NOMO-1 treated with dmso at 0.1 percent for 144 hours (cell line): ENCODE data around the gene FNTB.
A peak's percentile ranks its signal among the peaks of the same experiment; 100 is the strongest.
"Not testable (repeated sequence)": the region's sequence is repeated elsewhere in the genome, so short reads cannot be mapped to it uniquely, and the experiment has no call there.

Source experiments
- DNase-seq: peaks from one replicate; lab custom pipeline; 2025; ENCODE audit not compliant: unreplicated experiment; lab: John Stamatoyannopoulos, UW

FNTB gene

DNA sequence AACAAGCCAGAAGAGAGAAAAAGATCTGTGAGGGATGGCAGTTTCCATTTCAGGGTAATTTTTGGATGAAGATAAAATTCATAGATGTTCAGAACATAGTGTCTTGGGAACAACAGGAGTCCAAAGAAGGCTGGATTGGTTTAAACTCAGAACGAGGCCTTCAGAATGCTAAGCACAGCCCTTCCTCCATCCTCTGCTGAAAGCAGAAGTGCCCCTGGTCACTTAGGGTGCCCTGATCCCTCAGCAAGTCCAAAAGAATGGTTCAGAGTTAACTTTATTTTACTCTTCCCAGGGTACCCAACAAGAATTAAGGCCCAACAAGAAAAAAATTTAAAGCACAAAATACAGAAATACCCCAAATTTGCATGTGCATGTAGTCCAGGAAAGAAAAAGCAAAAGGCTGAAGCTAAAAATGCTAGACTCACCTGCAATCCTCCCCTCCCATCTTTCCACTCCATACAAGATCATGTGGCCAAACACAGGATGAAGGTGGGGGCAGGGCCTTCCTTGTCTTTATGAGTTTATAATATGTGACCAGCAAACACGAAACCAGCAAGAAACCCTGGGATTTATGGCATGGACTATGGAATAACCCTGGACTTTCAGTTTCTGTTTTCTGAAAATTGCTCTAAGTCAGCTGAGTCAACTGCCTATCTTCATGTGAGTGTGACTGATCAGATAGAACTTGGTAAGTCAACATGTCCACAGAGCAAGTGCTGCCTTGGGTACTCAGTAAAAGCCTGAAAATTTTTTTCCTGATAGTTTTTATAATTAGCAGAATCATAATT is 94.5 kb downstream of the FNTB start:
- DNase-seq, result no peak

DNA sequence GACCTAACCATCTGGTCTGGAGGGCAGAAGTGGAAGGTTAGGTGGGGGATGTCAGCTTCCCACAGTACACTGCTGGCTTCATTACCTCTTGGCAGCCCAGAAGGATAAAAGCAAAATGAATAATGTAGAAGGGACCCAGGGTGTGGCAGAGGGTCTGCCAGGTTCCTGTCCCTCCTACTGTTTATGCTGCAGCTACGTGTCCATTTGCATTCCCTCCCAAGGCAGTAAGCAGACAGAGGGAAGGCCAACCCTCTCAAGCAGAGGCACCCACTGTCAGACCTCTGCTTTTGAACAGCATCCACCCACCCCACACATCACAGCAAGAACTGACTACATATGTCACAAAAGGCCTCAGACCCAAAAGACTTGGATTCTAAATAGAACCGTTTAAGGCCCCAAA is 96.2 kb downstream of the FNTB start:
- no peak for DNase-seq

- DNase-seq, result no peak
Observed at GRCh38 chr14:65084554-65085505, 98.1 kb downstream of the FNTB start.

DNA sequence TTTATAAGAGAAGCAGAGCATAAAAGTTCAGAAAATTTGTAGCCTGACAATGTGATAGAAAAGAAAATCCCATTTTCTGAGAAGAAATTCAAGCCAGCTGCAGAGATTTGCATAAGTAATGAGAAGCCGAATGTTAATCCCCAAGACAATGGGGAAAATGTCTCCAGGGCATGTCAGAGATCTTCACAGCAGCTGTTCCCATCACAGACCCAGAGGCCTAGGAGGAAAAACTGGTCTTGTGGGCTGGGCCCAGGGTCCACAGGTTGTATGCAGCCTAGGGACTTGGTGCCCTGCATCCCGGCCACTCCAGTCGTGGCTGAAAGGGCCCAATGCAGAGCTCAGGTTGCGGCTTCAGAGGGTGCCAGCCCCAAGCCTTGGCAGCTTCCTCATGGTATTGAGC is 100.0 kb downstream of the FNTB start:
- DNase-seq, result not testable (repeated sequence)

DNA sequence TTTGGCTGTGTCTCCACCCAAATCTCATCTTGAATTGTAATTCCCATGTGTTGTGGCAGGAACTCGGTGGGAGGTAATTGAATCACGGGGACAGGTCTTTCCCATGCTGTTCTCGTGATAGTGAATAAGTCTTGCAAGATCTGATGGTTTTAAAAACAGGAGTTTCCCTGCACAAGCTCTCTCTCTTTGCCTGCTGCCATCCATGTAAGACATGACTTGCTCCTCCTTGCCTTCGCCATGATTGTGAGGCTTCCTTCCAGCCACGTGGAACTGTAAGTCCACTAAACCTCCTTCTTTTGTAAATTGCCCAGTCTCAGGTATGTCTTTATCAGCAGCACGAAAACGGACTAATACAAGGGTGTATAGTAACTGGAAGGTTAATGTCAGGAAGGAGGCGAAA is 101.1 kb downstream of the FNTB start:
- not testable (repeated sequence) for DNase-seq

- no peak for DNase-seq
Observed at GRCh38 chr14:65092349-65092748, 105.7 kb downstream of the FNTB start.

DNA sequence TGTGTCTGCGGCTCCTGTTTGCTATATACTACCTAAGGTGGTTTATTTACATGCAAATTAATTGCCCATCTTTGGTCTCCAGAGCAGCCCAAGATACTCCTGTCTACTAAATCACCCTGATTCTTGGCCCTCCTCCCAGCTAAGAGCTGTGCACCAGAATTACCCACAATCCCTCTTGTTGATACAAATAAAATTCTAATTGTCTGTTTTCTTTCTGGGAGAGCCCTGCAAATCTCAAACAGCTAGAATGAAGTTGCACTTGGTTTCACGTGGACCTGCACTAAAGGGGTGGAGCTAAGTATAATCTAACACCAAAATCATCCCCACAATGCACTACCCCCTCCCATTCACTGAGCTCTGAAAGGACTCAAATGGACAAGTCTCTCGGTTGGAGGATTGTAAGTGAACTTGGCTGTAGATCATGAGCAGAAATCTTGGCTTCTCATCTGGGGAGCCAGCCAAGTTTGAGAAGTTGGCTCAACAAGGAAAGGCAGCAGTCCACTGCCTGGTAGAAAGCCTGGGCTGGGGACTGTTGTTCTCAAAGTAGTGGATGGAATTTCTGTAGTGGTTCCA is 109.0 kb downstream of the FNTB start:
- no peak for DNase-seq

DNA sequence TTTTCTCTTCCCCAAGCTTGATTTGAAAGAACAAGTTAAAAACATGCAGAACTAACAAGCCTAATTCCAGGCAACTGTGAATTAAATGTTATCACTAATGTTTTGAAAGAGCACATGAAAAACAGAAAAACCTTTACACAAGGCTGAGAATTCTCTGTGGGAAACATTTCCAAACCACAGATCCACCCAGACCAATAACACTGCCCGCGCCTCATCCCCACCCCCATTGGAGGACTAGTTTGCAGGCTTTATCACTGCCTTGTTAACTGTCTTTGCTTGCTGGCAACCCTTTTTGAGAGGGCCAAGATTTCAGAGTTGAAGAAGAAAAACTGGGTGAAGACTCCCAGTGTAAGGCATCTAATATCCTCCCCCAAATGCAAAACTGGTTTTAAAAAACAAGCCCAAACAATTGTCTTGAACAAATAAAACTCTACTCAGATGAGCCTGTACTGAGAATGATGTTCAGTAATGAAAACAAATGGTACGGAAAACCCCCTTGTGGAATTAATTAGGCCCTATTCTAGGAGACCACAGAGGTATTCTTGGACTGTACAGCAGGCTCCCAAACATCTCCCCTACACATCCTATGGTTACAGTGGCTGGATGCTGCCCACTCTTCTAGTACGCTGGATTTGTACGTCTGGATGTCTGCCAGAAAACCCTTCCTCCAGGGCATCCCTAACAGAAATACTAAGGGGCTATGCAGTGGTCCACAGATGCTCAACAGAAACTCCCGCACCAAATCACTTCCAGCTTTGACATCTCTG is 109.8 kb downstream of the FNTB start:
- DNase-seq, result no peak

DNA sequence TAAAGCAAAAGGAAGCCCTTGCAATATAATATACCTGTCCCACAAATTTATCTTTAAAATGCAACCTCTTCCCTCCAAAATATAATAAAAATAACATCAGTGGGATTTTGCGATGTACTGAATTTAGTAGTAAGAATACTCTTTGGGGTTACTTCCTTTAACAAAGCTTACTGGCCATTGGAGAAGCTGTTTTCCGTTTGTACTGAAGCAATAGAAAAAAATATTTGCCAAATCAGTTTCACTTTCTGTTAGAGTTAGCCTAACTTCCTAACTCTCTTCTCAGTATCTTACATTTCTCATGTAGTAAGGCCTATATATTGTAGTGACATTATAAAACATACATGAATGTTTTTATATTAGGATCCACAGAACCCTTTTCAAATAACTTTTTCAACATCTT is 111.9 kb downstream of the FNTB start:
- peak; percentile 62 for DNase-seq

GRCh38 chr14:65100922-65101541 is 114.3 kb downstream of the FNTB start:
- DNase-seq, result no peak

DNA sequence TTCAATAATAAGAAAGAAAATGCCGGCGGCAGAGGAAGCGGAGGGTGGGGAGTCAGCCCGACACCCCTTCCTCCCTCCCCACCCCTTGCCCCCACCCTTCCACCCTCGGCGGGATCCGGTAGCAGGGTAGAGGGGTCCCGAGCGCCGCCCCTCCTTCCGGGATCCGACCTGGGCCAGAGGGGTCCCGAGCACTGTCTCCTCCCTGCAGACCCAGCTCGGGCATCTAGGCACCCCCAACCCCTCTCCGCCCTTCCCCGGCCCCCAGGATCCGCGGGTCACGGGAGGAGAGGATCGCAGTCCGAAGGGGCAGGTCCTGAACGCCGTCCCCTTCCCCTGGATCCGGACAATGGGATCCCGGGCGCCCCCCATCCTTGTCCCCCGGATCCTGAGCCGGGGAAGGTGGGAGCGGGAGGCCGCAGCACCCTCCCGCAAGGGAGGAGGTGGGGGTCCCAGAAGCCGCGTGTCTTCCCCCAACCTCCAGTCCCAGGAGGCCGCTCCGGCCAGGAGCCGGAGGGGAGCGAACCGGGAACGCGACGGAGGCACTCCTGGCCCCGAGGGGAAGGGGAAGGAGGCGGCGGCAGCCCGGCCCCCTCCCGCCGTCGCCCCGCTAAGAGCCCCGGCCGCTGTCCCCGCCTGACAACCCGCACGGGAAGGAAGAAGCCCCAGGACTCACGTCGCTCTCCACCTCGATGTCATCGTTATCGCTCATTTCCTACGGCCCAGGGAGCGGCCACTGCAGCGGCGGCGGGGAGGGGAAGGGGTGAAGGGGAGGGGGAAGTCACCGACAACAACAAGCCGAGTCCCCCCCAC is 115.1 kb downstream of the FNTB start:
- DNase-seq, result no peak

- DNase-seq, result peak; percentile 97
Observed at GRCh38 chr14:65102441-65103149, 115.9 kb downstream of the FNTB start, which contains the start of gene MAX. Gene MAX (minus strand): TSS chr14:65102517. CDS start chr14:65102339, 178 bp downstream.

DNA sequence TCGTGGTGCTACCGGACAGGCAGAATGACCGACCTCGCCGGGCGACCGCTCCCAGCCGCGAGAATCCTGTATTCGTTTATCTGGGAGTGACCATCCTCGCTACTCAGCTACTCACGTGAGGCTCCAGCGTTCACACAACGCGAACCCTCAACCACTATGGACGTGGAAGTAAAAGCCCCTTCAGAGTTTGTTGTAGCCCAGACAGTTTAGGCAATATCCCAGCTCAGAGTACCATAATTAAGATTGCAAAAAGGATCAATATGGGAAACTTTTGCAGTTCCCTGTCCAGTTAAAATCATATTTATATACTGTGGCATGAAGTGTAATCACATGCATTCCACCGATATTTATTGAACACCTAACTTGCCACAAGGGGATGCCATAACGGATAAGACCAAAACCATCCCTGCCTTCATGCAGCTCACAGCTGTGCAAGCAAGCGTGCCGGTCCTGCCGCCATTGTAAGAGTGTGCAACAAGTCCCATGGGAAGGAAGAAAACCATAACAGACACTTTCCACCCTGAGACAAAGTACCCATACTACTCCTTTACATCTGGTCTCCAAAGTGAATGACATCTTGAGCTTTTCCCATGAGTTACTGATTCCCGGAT is 116.6 kb downstream of the FNTB start:
- no peak for DNase-seq

DNA sequence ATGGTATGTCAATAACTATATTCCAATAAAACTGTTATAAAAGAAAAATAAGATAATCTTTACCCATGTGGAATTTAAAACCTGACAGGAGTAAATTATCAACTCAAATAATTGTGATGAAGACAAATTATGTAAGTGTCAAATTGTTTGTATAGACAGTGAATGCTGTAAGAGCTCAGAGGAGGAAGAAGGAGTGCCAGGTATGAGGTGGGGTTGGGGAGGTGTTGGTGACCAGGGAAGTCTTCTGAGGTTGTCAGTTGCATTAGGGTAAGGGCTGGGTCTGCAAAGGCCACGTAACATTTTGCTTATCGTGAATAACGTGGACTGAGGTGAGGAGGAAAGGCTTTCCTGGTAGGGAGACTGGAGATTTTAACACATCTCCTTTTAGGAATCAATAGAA is 118.1 kb downstream of the FNTB start:
- no peak for DNase-seq

GRCh38 chr14:65106316-65106715 is 119.6 kb downstream of the FNTB start:
- no peak for DNase-seq

GRCh38 chr14:65106736-65107135 is 120.0 kb downstream of the FNTB start:
- DNase-seq, result no peak

GRCh38 chr14:65107200-65107599 is 120.5 kb downstream of the FNTB start:
- no peak for DNase-seq

DNA sequence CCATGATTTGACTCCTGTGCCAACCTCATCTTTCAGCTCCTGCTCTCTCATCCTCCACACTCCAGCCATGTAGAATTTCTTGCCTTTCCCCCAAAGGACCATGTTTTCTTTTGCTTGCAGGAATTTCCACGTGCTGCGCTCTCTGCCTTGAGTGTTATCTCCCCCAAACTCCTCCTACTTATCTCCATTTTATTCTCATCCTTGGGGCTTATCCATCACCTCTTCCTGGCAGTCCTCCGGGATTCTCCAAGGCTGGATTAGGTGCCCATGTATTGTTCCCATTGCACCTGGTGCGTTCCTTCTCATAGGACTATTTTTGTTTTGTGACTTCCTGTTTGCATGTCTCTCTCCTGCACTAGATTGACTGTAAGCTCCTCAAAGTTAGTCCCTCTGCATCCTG is 122.7 kb downstream of the FNTB start:
- DNase-seq, result no peak

DNA sequence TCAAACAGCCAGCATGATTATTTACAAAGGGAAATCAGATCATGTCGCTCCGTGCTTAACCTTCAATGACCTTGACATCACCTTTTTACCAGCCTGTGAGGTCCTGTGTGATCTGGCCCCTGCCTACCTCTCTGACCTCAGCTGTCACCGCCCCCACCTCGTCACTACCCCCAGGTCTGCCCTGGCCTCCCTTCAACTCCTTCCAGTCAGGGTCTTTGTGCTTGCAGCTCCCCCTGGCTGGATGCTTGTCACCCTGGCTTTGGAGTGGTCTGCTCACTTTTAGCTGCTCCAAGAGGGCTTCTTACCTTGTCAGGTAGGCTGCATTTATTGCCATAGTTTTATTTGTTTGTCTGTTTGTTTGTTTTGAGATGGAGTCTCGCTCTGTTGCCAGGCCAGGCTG is 123.8 kb downstream of the FNTB start:
- DNase-seq, result no peak
